HG03025 (cell line): Measurements from ENCODE around the gene ACOT8.
"Not testable (repeated sequence)": the region's sequence is repeated elsewhere in the genome, so short reads cannot be mapped to it uniquely, and the experiment has no call there.

Source experiments
- ATAC-seq: cut with Tn5 transposase; IDR thresholded peaks from one replicate; pipeline ENCODE4 v1.9.1; 2021; ENCODE audit warnings: mild to moderate bottlenecking, moderate library complexity; ENCODE audit not compliant: unreplicated experiment, low FRiP score

ACOT8 gene

GRCh38 chr20:45832619-45833018, 24.6 kb downstream of the ACOT8 start:
- ATAC-seq, result no peak

- ATAC-seq, result not testable (repeated sequence)
These were observed 27.5 kb downstream of the ACOT8 start for GRCh38 chr20:45829673-45830106.

GRCh38 chr20:45828589-45828988, 28.6 kb downstream of the ACOT8 start:
- ATAC-seq, result no peak

- no peak for ATAC-seq
These were observed 29.5 kb downstream of the ACOT8 start for GRCh38 chr20:45827712-45828111.

GRCh38 chr20:45827030-45827652, 30.1 kb downstream of the ACOT8 start, which contains the start of gene TNNC2:
Gene TNNC2 (minus strand): TSS chr20:45827312. CDS start chr20:45827248, 64 bp downstream.
- no peak for ATAC-seq

- ATAC-seq, result no peak
These were observed 30.7 kb downstream of the ACOT8 start for GRCh38 chr20:45826381-45827019.

- no peak for ATAC-seq
These were observed 33.0 kb downstream of the ACOT8 start for GRCh38 chr20:45823949-45824835.

GRCh38 chr20:45822857-45823256, 34.3 kb downstream of the ACOT8 start:
- ATAC-seq, result no peak

- ATAC-seq, result no peak
These were observed 35.2 kb downstream of the ACOT8 start for GRCh38 chr20:45821947-45822346.

- no peak for ATAC-seq
These were observed 37.7 kb downstream of the ACOT8 start for GRCh38 chr20:45819466-45819865.

GRCh38 chr20:45818239-45818638, 39.0 kb downstream of the ACOT8 start:
- no peak for ATAC-seq

GRCh38 chr20:45817376-45818194, 39.6 kb downstream of the ACOT8 start:
- no peak for ATAC-seq

GRCh38 chr20:45816951-45817350, 40.2 kb downstream of the ACOT8 start:
- no peak for ATAC-seq

GRCh38 chr20:45814314-45814713, 42.9 kb downstream of the ACOT8 start:
- ATAC-seq, result no peak

- ATAC-seq, result no peak
These were observed 43.7 kb downstream of the ACOT8 start for GRCh38 chr20:45813489-45813888.

- ATAC-seq, result no peak
These were observed 44.2 kb downstream of the ACOT8 start for GRCh38 chr20:45813006-45813340.

- ATAC-seq, result peak; percentile 97
These were observed 44.8 kb downstream of the ACOT8 start, which contains the start of gene UBE2C for GRCh38 chr20:45812157-45813005. Gene UBE2C (plus strand): TSS chr20:45812644. CDS start chr20:45812696, 52 bp downstream.

GRCh38 chr20:45810191-45810970, 46.8 kb downstream of the ACOT8 start:
- no peak for ATAC-seq

GRCh38 chr20:45801851-45802250, 55.3 kb downstream of the ACOT8 start:
- ATAC-seq, result no peak
